GM19463 (cell line): ENCODE data around the gene SYK.

ENCODE experiments used
- ATAC-seq: cut with Tn5 transposase; IDR thresholded peaks from one replicate; pipeline ENCODE4 v1.9.1; 2021; ENCODE audit warnings: mild to moderate bottlenecking, moderate library complexity; ENCODE audit not compliant: unreplicated experiment

The SYK gene

DNA sequence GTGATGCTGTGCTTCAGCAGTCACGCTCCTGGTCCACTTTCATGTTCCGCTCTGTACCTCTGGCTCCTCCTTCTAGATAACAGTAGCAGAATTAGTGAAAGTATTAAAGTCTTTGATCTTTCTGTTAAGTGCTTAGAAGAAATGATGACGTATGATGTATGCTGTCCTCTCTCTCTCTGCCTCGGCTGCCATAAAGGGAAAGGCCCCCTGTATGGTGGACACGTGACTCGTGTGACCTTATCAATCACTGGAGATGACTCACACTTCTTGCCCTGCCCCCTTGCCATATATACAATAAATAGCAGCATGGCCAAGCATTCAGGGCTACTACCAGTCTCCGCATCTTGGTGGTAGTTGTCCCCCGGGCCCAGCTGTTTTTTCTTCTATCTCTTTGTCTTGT lies 100.3 kb downstream of the SYK start:
- no peak for ATAC-seq

DNA sequence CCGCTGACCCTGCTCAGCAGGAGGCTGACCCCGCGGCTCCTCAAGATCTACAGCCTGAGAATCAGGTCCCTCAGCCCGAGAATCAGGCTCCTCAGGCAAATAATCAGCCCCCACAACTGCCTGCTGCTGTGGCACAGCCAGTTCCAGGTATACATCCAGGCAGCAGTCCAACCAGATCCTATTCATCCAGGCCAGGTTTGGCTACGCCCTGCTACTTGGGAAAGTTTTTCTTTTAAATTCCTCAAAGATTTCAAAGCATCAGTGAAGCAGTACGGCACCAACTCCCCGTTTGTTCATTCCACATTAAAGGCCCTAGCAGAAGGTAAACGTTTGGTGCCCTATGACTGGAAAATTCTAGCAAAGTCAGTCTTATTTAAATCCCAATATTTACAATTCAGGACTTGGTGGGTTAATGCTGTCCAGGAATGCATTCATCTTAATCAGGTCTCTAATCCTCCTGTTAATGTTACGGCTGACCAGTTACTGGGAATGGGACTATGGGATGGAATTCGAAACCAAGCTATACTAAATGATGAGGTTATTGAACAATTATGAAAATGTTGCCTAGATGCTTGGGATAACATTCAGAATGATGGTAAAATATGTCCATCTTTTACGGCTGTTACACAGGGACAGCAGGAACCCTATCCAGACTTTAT lies 102.3 kb downstream of the SYK start:
- no peak for ATAC-seq

DNA sequence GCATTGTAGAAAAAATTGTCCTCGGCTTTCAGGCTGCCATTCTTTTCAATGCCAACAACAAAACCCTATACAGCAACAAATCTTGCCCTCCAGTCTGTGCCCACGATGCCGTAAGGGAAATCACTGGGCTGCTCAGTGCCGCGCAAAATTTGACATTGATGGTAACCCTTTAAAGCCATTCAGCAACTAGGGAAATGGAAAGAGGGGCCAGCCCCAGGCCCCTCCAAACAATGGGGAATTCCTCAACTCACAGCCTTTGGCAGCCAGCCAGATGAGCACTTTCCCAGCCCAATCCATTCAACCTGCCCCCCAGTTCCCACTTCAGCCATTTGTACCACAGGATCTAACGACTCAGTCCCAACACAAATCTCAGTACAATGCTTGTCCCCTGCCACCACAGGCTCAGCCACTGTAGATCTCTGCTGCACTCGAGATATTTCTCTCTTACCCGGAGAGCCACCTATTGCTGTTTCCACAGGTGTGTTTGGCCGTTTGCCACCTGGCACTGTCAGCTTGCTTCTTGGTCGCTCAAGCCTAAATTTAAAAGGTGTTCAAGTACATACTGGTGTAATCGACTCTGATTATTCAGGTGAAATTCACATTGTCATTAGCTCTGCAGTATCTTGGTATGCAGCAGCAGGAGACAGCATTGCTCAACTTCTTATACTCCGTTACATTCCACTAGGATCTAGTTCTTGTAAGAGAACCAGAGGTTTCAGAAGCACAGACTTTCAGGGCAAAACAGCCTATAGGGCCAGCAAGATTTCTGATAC lies 103.3 kb downstream of the SYK start:
- ATAC-seq: no peak

DNA sequence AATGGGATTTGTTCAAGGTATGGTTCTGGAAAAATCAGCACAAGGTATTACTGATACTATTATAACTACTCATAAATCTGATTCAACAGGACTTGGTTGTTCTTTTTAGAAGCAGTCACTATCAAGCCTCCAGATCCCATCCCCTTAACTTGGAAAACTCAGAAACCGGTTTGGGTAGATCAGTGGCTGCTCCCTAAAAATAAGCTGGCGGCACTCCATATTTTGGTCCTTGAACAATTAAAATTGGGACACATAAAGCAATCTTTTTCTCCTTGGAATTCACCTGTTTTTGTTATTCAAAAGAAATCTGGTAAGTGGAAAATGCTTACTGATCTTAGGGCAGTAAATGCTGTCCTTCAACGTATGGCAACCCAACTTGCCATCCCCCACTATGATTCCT lies 104.2 kb downstream of the SYK start:
- ATAC-seq: no peak

DNA sequence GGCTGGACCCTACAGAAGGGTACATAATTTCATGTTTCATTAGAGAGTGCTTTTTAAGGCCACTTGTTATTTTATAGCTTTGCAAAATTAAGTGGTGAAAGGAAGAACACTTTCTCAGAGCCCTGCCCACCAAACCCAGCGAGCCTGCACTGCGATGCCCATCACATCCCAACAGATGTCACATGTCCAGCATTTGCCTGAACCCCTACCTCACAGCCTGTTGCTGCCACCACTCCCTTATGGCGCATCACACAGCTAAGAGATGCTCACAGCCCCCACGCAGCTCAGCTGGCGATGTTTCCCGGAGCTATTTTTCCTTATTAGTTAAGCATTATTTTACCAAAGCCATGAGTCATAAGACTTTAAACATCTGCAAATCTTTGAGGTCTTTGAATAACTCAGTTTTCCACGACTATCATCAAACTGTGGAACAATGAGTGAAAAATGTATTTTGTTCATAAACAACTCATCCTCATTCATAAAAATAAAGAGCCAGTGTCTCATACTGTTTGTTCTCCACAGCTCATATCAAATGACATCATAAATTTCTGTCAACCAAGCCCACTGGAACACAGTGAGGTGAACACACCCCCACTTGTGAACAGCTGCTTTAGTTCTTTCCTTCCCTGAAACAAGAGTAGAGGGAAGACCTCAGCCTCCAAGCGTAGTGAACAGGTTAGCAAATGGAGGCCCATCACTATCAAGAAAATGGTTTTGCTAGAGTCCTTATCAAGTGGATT lies 104.9 kb downstream of the SYK start:
- ATAC-seq: no peak

DNA sequence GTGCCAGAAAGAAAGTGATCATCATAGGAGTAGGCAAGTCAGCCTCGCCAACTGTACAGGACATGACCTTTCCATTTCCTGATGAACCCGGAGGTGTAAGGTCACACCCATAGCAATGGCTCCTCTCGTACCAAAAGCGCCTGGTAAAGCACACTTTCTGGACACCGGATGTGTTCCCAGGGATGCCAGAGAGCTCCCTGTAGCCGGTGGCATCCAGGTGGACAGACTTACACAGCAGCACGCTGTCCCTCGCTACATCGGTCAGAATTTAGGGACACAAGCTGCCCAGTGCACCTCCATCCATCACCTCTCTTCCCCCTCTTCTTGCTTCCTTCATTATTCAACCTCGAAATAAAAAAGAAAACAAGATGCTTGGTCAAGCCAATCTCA lies 105.4 kb downstream of the SYK start:
- no peak for ATAC-seq

DNA sequence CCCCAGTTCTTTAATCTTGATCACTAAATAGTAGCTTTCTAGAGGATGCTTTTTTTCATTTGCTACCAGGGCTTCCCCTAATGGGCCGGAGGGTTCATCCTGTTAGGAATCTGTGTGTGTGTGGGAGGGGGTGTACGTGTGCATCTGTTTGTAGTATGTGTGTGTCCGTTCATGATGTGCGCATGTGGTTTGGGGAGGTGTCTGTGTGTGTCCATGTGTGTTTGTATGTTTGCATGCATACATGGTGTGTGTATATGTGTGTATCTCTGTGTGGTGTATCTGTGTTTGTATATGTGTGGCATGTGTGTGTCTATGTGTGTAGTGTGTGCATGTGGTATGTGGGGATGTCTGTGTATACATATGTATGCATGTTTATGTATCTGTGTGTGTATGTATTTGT lies 106.2 kb downstream of the SYK start:
- no peak for ATAC-seq

DNA sequence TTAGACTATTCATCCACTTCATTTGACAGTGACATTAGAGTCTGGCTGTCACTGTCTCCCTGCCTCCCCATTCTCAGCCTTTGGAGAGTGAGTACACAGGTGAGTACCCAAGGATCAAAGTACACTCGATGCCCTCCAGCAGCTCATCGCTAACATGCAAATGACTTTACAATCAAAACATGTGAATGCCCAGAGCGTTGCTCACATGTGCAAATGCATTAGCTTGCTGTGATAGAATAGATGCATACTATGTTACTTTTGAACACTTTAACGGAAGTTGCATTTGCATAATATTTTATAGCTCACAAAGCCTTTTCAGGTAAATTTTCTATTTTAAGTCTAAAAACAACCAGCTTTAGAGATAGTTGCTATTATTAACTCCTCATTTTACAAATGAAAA lies 107.6 kb downstream of the SYK start:
- peak; percentile 65 for ATAC-seq

DNA sequence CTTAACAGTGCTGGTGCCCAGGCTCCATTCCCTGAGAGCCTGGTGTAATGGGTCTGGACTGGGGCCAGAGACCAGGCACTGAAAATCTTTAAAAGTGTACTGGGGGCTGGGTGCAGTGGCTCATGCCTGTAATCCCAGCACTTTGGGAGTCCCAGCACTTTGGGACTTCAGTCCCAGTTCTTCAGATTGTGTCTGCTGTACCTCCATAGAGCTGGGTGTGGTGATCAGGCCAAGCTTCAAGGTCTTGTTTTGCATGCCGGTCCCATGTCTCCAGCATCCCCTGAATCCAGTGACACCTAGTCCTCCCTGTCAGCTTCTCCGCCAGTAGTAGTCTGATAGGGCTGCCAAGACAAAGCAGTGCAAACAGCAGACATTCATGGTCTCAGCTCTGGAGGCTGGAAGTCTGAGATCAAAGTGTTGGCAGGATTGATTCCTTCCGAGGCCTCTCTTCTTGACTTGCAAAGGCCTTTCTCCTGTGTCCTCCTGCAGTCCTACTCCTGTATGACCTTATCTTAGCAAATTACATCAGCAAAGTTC lies 108.2 kb downstream of the SYK start:
- no peak for ATAC-seq

DNA sequence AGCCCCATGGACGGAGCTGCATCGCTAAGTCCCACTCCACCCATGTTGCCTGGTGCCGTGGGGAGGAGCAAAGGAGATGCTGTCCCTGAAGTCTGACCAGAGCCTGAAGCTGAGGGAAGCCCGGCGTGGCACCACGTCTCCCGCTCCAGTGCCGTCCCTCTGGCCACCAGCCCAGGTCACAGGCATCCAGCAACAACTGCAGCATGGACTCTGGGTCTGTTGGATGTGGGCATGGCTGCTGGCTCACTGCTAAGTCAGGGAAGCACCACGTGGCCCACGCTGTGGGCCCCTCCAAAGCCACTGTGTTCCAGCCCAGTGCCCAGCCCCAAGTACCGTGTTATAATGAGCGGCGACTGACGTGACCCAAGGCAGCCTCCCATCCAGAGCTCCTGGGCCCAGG lies 112.6 kb downstream of the SYK start:
- ATAC-seq: no peak

DNA sequence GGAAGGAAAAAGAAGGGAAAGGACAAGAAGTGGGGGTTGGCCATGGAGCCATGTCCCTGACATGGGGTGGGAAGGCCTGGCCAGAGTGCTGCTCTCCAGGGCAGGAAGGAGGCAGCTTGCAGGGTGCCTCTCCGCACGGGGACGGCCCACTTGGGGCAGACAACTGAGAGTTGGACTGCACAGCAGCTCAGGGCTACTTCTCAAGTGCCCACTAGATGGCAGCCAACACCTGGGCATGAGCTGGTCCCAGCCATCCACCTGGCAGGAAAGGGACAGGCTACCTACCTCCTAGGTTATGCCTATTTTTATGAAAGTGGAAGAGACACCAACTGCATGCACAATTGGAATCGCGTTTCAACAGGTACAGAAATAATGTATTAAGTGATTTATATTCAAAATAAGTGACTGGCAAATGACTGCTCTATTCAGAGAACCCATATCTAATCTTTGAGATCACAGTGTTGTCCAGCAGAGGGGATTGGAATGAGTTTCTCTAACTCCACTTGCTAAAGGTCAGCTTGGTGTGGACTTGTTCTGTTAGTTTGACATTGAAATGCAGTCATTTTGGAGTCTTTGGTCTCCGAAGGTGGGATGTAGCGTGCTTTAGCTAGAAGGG lies 113.4 kb downstream of the SYK start:
- peak; percentile 89 for ATAC-seq

DNA sequence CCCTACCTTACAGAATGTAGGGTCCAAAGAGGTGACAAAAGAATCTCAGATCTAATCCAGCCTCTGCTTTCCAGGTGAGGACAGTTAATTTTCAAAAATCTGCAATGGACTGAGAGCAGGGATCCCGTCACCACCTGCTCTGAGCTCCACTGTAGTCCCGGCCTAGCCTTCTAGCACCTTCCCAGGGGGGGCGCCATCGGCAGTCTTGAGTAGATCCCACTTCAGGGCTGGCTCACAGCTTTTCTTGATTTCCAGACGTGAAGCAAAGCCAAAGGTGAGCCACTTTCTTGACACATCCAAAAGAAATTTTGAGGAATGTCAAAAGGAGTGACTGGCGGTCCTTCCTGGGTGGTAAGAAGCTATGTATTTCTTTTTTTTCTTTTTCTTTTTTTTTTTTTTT lies 114.1 kb downstream of the SYK start:
- ATAC-seq: no peak

DNA sequence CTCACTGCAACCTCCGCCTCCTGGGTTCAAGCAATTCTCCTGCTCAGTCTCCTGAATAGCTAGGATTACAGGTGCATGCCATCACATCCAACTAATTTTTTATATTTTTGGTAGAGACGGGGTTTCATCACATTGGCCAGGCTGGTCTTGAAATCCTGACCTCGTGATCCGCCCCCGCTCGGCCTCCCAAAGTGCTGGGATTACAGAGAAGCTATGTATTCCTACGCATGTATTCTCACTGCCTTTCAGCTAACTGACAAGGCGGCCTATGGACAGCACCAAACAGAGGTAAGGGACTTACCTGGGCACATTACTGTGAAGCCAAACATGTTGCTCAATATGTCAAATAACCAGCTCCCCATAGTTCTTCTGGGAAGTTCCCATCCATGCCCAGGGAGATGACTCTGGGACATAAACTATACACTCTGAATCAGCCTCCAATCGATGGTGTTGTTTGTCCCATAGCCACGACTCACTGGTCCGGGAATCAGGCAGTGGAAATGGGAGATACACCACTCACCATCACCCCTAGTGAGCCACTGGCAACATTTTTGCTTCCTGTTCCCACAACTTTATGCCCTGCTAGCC lies 114.6 kb downstream of the SYK start:
- no peak for ATAC-seq

DNA sequence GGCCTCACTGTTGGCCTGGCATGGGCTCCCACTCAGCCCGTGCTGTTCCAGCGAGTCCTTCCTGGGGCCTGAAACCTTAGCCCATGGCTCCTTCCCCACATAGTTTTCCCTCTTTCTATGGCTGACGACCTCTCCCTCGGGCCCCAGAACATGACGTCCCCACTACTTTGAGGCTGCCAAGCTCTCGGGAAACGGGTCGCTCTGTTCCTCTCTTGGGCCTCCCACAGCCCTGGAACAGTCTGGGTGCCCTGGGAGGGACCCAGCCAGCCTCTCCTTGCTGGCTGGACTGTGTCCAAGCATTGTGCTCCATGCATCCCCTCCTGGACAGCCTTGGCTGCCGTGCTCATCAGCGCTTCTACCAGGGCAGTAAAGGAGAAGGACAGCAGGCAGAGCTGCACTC lies 118.3 kb downstream of the SYK start:
- ATAC-seq: no peak

DNA sequence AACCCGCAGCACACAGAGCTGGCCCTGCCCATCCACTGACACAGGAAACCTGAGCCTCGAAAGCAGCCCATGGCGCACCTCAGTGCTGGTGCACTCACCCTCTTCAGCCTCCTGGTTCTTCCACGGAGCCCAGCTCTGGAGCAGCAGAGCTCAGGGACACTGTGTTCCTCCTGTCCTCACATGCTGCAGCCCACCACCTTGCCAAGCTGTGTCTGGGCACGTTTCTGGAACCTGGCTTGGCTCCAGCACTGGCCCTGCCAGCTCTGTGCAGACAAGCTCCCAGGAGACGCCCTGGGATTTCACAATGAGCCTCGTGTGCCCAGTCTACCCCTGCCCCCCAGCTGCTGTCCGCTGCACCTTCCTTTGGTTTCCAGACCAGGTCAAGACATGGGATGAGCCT lies 119.5 kb downstream of the SYK start:
- no peak for ATAC-seq

DNA sequence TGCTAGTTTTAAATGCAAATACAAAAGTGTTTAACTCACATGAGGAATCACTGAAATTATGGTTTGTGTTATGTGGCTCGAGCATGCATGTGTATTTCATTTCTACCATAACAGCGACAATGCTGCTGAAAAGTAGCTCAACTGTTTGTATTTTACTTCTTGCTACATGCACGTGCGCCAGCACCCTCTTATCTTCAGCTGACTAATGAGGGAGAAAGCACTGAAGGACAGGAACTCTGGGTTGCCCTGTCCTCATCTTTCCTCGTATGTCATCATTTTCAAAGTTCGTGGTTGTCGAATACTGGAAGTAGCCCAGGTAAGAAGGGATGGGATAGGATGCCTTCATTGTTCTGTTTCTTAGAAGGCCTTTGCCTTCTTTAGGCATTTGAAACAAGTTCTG lies 120.3 kb downstream of the SYK start:
- no peak for ATAC-seq

DNA sequence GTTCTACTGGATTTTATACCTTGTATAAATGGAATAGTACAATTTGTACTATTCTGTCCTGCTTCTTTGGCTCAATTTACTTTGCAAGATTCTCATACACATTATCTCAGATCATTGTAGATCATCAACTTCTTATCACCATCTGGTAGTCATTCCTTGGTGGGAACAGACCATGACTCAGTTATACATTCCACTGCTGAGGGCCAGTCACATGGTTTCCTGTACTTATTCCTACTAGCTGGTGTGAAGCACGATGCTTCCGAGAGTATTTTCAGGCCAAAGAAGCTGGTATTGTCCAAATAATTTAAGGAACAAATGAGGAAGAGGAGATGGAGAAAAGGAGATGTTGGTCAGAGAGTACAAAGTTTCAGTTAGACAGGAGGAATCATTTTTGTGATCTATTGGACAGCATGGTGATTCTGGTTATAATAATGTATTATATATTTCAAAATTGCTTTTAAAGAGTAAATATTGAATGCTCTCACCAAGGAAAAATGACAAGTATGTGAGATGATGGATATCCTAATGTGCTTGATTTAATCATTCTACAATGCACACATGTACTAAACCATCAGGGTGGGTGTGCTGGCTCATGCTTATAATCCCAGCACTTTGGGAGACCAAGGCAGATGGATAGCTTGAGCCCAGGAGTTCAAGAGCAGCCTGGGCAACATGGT lies 124.1 kb downstream of the SYK start:
- ATAC-seq: no peak

DNA sequence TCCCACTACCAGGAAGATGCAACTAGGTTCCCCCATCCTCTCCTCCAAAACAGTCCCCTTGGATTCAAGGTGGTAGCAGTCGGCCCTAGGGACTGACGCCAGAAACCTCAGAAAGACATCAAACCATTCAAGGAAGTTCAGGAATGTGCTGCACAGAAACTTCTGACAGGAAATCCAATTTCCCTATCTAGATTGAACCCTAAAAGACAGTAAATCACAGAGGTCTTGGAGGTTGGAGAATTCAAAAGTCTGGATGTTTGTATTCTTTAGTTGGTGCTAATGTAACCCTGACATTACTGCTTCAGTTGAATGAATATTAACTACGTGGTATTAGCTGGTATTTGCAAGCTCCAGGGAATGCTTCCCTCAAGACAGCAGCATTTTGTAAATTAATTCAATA lies 125.3 kb downstream of the SYK start:
- ATAC-seq: no peak

DNA sequence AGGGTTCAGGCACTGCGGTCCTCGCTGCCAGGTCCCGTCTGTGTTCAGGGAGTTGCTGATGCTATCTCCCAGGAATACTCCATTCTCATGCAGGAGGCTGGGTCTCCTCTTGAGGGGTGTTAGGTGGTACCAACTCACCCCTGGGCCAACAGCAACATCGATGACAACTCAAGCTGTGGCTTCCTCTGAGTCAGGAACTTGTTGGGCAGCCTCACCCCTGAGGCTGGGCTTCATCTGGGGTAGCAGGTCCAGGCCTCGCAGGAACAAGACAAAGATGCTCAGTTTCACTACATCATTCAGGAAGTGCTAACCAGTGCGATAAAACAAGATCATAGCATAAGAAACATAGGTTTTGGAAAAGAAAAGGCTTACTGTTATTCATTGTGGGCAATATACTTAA lies 125.9 kb downstream of the SYK start:
- no peak for ATAC-seq

DNA sequence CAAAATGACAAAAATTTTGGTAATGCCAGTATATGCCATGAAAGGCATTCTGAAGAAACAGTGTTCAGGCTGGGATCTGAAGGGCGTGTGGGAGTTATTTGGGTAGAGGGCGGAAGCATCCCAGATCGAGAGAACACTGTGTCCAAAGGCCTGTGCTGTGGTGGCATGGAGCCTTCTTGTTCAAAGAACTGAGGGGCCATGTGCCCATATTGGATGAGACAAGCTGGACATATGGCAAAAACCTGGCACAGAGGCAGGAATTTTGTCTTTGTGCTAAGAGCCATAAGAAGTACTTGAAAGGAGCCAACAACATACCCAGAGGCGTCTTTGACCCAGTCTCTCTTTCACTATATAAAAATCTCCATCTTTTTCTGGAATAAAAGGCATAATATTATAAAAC lies 128.0 kb downstream of the SYK start:
- no peak for ATAC-seq

DNA sequence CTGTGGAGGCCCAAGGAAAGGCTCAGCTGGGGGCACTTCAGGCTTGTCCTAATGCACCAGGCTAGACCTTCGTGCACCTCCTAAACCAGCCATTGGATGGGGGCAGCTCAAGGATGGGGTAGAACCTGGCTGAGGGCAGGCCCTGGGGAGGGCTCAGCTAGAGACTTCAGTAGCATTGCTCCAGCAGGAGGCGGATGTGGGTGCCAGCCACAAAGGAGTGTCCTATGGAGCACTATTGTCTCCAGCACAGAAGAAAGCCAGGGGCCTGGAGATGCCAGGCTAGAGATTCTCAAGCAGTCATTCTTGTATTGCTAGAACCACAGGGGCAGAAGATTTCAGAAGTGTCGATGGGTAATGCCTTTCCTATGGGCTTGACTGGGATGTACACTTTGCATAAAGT lies 131.8 kb downstream of the SYK start:
- no peak for ATAC-seq
